Left ventricle myocardium inferior (tissue), 1 donor: ENCODE data around the gene PRR5L. TPM values are rescaled to one million over a fixed set of nuclear protein-coding genes. Genes with fewer than 3 reads are reported as not detected.

Experiments used
- DNase-seq: peaks from one replicate; pipeline ENCODE4 v3.0.0-alpha.2; 2020
- H3K27ac ChIP-seq: fragments of 200-600 bp; replicated peaks from 2 replicates; pipeline ENCODE4 v1.8.0; 2021
- H3K27me3 ChIP-seq: fragments of 200-600 bp; 2 replicates; pipeline ENCODE4 v1.8.0; 2021; ENCODE audit warnings: low read depth
- H3K36me3 ChIP-seq: fragments of 200-600 bp; 2 replicates; pipeline ENCODE4 v1.8.0; 2021
- H3K4me1 ChIP-seq: fragments of 200-600 bp; 2 replicates; pipeline ENCODE4 v1.8.0; 2021
- H3K4me3 ChIP-seq: fragments of 200-600 bp; 2 replicates; pipeline ENCODE4 v1.8.0; 2021; ENCODE audit warnings: mild to moderate bottlenecking, moderate library complexity
- H3K9me3 ChIP-seq: fragments of 200-600 bp; replicated peaks from 2 replicates; pipeline ENCODE4 v1.8.0; 2021
- intact Hi-C: fragments of 100-400 bp; cut with micrococcal nuclease; formaldehyde crosslinking; loops from one replicate; pipeline ENCODE4 v1.11.0; 2022
- total RNA-seq: library from RNA; stranded (reverse); fragmentation: NEBNext Ultra II Directional; extraction: Animal tissue kit (Norgen Biotek cat#: 25700); gene quantifications from one replicate; pipeline ENCODE4 v1.2.1, GENCODE V29; 2021
- TF ChIP-seq, protein P1 (sequence below): fragments of 200-600 bp; IDR thresholded peaks from 2 replicates; pipeline ENCODE4 v1.8.0; 2021; ENCODE audit warnings: antibody characterized with exemption, mild to moderate bottlenecking, borderline replicate concordance
- donor health status: DM: no; HTN: yes; CAD: no; lungs with severe emphysema.

The PRR5L gene
- total RNA-seq, 1 donor from 2014 or later, result 1.3 TPM

DNA sequence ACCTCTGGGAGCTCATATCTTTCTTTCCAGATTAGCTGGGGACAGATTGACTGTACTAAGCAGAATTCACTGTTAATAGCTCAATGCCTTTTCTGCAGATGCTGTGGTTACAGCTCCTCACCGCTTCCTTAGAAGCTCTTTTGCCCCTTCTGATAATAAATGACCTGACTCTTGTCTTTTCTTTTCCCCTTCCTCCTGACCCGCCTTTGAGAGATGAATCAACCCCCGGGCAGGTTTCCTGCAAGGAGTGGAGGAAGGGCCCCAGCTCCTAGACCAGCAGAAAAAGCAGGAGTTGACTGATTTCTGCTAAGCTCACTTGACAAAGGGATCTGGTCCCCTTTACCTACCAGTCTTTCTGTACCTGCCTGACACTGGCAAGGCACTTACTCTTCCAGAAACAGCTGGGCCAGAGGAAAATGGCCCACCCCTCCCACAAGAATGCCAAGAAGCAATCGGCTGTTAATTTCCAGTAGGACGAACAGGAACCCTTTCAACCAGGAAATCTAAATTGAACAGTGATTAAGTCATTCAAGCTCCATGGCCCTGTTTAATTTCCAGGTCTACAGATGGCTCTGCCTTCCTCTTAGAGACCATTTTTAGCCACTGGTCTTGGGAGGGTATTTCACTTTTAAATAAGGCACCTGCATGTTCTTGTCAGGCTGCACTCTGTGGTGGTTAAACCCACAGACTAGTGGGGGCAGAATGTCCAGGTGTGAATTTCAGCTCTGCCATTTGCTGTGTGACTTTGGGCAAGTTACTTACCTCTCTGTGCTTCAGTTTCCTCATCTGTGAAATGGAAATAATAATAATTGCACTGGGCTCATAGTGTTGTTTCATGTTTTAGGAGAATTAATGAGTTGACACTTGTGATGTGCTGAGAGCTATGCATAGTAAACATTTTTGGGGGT lies 67.5 kb downstream of the PRR5L start:
- Histone ChIP-seq H3K27me3 (peaks cover 73% of the 10 kb centered on the region), H3K4me3 (no peak overlapping the region), H3K4me1 (no peaks in the 10 kb centered on the region), H3K36me3 (no peaks in the 10 kb centered on the region), H3K9me3 (no peaks in the 10 kb centered on the region), H3K27ac (no peak overlapping the region)
- intact Hi-C loops, result no loop called here
- TF ChIP-seq, protein P1, sequence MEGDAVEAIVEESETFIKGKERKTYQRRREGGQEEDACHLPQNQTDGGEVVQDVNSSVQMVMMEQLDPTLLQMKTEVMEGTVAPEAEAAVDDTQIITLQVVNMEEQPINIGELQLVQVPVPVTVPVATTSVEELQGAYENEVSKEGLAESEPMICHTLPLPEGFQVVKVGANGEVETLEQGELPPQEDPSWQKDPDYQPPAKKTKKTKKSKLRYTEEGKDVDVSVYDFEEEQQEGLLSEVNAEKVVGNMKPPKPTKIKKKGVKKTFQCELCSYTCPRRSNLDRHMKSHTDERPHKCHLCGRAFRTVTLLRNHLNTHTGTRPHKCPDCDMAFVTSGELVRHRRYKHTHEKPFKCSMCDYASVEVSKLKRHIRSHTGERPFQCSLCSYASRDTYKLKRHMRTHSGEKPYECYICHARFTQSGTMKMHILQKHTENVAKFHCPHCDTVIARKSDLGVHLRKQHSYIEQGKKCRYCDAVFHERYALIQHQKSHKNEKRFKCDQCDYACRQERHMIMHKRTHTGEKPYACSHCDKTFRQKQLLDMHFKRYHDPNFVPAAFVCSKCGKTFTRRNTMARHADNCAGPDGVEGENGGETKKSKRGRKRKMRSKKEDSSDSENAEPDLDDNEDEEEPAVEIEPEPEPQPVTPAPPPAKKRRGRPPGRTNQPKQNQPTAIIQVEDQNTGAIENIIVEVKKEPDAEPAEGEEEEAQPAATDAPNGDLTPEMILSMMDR, result no peak
- DNase-seq, result no peak

DNA sequence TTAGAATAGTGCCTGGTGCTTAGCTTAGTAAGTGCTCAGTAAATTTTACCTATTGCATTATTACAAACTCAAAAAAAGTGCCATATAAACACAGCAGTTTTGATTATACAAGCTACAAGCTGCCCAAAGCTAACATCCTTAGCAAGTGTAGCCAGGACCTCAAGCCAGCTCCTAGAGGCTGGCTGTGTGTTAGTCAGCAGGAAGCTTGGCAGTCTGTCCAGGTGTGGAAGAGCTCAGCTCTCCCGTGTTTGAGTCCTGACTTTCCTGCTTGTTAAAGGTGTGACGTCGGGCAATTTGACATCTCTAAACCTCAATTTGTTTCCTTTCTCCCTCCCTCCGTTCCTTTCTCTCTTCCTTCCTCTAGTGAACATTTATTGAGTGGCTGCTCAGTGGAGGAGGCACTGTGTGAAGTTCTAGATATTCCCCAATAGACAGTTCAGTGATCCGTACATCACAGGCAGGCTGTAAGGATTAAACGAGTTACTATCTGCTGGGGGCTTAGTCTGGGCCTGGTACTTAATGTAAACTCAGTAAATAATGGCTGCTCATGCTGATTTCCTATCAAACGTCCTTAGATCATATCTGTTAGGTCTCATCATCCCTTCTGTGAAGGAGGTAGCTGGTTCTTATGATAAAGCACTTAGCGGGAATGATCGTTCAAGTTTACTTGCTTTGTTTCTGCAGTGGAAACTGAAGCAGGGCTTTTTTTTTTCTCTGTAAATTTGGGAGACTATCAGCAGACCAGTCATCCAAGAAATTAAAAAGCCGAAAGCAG lies 68.7 kb downstream of the PRR5L start:
- no peak overlapping the region for H3K27ac ChIP-seq
- no peak for DNase-seq
- no peak overlapping the region for H3K4me3 ChIP-seq
- intact Hi-C loops, result no loop called here
- no peaks in the 10 kb centered on the region for H3K9me3 ChIP-seq
- TF ChIP-seq, protein P1, result no peak
- peaks cover 72% of the 10 kb centered on the region for H3K27me3 ChIP-seq
- H3K4me1 ChIP-seq, result no peaks in the 10 kb centered on the region
- no peaks in the 10 kb centered on the region for H3K36me3 ChIP-seq

DNA sequence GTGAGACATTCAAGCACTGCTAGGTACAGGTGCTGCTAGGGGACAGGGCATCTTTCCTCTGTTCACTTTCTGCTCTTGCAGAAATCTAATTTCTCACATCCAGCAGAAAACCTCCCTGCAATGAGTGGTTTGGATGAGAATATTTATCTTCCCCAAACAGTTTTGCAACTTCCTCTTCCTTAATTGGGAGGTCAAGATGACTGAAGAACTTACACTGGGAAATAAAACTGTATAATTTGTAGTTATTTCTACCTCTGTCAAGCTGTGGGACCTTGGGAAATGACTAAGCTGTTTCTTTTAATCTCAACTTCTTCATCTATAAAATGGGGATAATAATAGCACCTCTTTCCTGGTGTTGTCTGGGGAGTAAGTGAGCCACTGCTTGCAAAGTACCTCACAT lies 69.8 kb downstream of the PRR5L start:
- intact Hi-C loops, result no loop called here
- no peaks in the 10 kb centered on the region for H3K9me3 ChIP-seq
- no peaks in the 10 kb centered on the region for H3K36me3 ChIP-seq
- no peak overlapping the region for H3K27ac ChIP-seq
- H3K4me3 ChIP-seq, result no peak overlapping the region
- TF ChIP-seq, protein P1, result no peak
- H3K27me3 ChIP-seq, result peaks cover 69% of the 10 kb centered on the region
- DNase-seq, result no peak
- no peaks in the 10 kb centered on the region for H3K4me1 ChIP-seq

DNA sequence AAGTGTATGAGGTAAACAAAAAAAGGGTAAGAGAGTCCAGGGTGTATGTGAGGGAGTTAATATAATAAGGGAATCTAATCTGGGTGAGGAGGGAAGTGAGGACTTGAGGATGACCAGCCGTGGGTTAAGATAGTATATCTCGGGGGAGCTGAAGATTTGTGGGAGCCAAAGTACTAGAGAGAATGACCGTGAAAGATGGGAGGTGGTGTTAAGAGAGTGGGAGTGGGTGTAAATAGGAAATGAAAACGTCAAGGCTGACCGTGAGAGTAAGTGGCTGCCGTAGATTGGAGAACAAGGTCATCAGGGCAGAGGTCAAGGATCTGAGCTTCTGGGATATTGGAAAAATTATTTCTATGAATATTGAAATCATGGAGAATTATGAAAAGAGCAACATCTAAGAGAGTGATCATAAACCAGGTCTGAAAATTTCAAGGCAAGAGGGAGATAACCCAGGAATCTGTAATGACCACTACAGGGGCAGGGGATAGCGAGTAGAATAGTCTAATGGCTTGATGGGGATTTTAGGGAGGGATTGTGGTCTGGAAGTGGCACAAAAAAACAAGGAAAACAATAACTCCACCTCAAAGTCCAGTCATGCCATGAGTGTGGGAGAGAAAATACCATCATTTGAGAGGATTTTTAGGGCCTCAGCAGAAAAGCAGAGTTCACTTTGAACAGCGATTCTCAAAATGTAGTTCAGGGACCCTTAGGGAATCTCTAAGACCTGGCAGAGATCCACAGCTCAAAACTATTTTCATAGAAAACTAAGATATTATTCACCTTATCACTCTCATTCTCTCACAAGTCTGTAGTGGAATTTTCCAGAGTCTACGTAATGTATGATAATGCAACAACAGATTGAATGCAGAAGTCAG lies 72.0 kb downstream of the PRR5L start:
- TF ChIP-seq, protein P1, result no peak
- Histone ChIP-seq H3K27me3 (peaks cover 64% of the 10 kb centered on the region), H3K9me3 (no peaks in the 10 kb centered on the region), H3K27ac (no peak overlapping the region), H3K4me3 (no peak overlapping the region), H3K4me1 (no peaks in the 10 kb centered on the region), H3K36me3 (no peaks in the 10 kb centered on the region)
- no peak for DNase-seq
- intact Hi-C loops, result no loop called here

DNA sequence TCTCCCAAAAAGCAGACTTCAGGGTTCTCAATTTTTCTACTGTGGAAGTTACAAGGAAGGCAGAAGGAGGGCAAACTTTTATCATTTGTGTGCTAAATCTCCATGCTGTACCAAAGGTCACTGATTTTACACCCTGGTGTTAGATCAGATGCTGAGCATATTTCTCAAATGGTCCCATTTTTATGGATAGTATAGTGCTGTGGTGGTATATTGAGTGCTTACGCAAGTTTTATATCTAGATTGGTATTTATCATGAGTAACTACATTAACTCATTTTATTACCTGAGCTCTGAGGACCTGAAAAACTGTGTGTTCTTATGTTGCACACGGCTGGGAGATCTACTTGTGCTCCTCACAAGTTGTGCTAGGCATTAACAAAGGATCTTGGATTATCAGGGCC lies 75.1 kb downstream of the PRR5L start:
- Histone ChIP-seq H3K9me3 (no peaks in the 10 kb centered on the region), H3K4me3 (no peak overlapping the region), H3K4me1 (peaks cover 4% of the 10 kb centered on the region), H3K27ac (no peak overlapping the region), H3K36me3 (no peaks in the 10 kb centered on the region), H3K27me3 (peaks cover 62% of the 10 kb centered on the region)
- DNase-seq, result no peak
- intact Hi-C loops, result no loop called here
- TF ChIP-seq, protein P1, result no peak
